Ishikawa (cell line): Measurements from ENCODE around the gene PTPRN2.

Source experiments
- CEBPB ChIP-seq: IDR thresholded peaks from 2 replicates; pipeline ENCODE4 v1.6.1; 2012
- CREB1 ChIP-seq: IDR thresholded peaks from 2 replicates; pipeline ENCODE4 v1.6.1; 2012; ENCODE audit warnings: low read depth
- EP300 ChIP-seq: IDR thresholded peaks from 2 replicates; pipeline ENCODE4 v1.6.1; 2012; ENCODE audit warnings: borderline replicate concordance
- FOXM1 ChIP-seq: IDR thresholded peaks from 2 replicates; pipeline ENCODE4 v1.6.1; 2012; ENCODE audit warnings: low read depth, borderline replicate concordance
- NFIC ChIP-seq: IDR thresholded peaks from 2 replicates; pipeline ENCODE4 v1.6.1; 2012
- RAD21 ChIP-seq: IDR thresholded peaks from 2 replicates; pipeline ENCODE4 v1.6.1; 2012; ENCODE audit warnings: low read depth
- REST ChIP-seq: IDR thresholded peaks from 2 replicates; pipeline ENCODE4 v1.6.1; 2012; ENCODE audit warnings: low read depth, mild to moderate bottlenecking
- TEAD4 ChIP-seq: IDR thresholded peaks from 2 replicates; pipeline ENCODE4 v1.6.1; 2012
- YY1 ChIP-seq: IDR thresholded peaks from 2 replicates; pipeline ENCODE4 v1.6.1; 2012; ENCODE audit warnings: low read depth
- ZBTB7A ChIP-seq: IDR thresholded peaks from 2 replicates; pipeline ENCODE4 v1.6.1; 2012; ENCODE audit warnings: low read depth
- TF ChIP-seq, protein P1 (sequence below): IDR thresholded peaks from 2 replicates; pipeline ENCODE4 v1.6.1; 2012

DNA sequence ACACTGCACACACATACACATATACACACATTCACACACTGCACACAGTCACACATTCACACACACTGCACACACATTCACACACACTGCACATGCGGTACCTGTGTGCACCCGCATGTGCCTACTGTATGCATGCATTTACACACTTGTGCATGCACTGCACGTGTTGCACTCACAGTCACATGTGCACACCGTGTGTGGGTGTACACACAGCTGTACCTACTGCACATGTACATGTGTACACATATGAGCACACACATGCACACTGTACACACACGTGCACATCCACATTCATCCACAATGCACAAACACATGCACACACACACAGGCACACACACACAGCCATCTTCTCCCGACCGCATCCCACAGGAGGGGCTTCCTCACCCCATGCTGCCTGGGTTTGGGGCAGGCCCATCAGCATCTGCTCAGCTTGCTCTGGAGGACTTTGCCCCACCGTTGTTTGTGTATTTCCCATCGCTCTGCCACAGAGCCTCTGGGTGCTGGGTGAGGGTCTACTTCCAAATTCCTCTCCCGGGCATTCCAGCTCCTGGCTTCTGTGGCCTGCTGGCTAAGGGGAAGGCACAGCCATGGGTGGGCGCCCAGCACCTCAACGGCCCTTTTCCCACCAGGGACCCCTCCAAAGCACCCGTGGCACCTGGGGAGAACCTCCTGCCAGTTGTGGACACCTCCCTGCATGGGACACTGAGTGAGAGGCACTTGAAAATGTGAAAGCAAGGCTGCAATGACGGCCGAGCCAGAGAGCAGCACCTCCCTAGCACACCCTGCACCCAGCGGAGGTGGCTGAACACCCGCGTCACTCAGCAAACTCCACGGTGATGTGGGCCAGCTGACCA is 324.3 kb downstream of the PTPRN2 start:
- TF ChIP-seq EP300, result no peak
- TF ChIP-seq YY1, result no peak
- no peak for TF ChIP-seq FOXM1
- TF ChIP-seq RAD21, result no peak
- no peak for TF ChIP-seq ZBTB7A
- TF ChIP-seq NFIC, result no peak
- no peak for TF ChIP-seq CREB1
- TF ChIP-seq, protein P1, sequence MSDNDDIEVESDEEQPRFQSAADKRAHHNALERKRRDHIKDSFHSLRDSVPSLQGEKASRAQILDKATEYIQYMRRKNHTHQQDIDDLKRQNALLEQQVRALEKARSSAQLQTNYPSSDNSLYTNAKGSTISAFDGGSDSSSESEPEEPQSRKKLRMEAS, result no peak
- no peak for TF ChIP-seq CEBPB
- TF ChIP-seq REST, result no peak
- no peak for TF ChIP-seq TEAD4
